NCI-H774 (cell line): ENCODE measurements around the gene LZTS2.

Source experiments
- DNase-seq: peaks from one replicate; lab custom pipeline; 2025; lab: John Stamatoyannopoulos, UW

LZTS2 gene

GRCh38 chr10:100998991-100999741 lies 442 bp upstream of the LZTS2 start:
- DNase-seq, result peak; percentile 12

DNA sequence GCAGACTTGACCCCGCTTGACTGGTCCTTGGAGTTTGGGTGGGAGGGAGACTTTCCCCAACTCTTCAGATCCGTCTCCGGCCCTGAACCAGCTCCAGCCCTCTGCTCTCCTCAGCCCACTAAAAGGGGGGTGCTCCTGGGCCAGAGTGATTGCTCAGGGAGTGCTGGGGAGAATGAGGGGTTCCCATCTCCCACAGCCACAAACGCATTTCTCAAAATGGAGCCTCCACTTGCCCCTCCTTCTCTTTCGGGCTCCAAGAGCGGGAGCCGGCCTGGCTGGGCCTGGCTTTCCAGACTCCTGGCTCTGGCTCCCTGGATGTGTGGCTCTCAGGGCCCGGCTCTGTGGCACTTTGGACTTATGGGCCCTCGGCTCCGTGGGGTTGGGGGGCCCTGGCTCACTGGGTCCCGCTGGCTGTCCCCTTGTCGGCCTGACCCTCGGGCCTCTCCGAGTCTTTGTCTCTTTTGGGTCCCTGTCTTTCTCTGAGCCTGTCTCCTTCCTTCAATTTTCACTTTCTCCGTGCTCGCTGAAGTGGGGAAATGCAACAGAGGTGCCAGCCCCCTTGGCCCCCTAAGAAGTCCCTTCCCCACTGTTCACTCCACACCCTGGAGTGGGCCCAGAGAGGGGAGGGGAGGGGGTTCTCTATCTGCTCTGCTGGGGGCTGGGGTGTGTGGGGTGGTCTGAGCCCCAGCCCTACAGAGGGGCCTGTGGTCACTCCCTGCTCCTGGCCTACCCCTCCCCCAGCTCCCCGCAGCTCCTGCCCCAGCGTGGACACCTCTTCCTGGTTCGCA lies 713 bp downstream of the LZTS2 start:
- DNase-seq, result no peak

GRCh38 chr10:101000915-101001658 lies 1.5 kb downstream of the LZTS2 start:
- DNase-seq, result no peak

- no peak for DNase-seq
Observed at GRCh38 chr10:101001659-101002035, 2.0 kb downstream of the LZTS2 start.

DNA sequence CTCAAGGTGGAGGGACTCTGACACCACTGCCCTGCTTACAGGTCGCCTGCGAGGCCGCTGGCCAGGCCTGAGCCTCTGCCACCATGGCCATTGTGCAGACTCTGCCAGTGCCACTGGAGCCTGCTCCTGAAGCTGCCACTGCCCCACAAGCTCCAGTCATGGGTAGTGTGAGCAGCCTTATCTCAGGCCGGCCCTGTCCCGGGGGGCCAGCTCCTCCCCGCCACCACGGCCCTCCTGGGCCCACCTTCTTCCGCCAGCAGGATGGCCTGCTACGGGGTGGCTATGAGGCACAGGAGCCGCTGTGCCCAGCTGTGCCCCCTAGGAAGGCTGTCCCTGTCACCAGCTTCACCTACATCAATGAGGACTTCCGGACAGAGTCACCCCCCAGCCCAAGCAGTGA lies 2.8 kb downstream of the LZTS2 start:
- DNase-seq, result no peak

GRCh38 chr10:101003639-101004206 lies 4.1 kb downstream of the LZTS2 start:
- no peak for DNase-seq

- no peak for DNase-seq
Observed at GRCh38 chr10:101005361-101005760, 5.8 kb downstream of the LZTS2 start.

DNA sequence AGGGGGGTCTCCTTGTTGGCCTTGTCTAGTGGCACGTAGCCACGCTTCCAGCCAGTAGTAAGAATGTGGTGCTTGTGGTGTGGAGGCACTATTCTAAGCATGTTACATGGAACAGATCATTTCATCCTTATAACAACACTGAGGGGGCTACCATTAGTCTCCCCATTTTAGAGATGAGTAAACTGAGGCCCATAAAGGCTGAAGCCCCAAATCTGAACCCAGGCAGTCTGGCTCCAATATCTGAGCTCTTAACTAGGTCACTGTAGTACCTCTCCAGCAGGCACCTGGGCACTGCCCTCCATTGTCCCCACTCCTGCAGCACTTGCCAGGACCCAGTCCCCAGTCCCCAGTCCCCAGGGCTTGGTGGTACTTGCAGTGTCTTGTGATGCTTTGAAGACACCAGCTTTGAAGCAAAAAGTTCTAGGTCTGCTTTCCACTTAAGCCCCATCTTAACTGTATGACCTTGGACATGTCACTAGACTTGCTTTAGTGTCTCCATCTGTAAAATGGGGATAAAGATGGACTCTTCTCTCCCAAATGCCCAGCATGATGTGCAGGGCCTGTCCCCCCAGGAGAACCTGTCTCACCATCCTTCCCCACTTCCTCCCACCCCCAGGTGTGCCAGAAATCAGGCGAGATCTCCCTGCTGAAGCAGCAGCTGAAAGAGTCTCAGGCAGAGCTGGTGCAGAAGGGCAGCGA lies 6.4 kb downstream of the LZTS2 start:
- DNase-seq, result no peak

DNA sequence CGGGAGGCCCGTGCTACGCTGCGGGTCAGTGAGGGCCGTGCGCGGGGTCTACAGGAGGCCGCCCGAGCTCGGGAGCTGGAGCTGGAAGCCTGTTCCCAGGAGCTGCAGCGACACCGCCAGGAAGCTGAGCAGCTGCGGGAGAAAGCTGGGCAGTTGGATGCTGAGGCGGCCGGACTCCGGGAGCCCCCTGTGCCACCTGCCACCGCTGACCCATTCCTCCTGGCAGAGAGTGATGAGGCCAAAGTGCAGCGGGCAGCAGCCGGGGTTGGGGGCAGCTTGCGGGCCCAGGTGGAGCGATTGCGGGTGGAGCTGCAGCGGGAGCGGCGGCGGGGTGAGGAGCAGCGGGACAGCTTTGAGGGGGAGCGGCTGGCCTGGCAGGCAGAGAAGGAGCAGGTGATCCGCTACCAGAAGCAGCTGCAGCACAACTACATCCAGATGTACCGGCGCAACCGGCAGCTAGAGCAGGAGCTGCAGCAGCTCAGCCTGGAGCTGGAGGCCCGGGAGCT lies 7.0 kb downstream of the LZTS2 start:
- DNase-seq, result no peak

DNA sequence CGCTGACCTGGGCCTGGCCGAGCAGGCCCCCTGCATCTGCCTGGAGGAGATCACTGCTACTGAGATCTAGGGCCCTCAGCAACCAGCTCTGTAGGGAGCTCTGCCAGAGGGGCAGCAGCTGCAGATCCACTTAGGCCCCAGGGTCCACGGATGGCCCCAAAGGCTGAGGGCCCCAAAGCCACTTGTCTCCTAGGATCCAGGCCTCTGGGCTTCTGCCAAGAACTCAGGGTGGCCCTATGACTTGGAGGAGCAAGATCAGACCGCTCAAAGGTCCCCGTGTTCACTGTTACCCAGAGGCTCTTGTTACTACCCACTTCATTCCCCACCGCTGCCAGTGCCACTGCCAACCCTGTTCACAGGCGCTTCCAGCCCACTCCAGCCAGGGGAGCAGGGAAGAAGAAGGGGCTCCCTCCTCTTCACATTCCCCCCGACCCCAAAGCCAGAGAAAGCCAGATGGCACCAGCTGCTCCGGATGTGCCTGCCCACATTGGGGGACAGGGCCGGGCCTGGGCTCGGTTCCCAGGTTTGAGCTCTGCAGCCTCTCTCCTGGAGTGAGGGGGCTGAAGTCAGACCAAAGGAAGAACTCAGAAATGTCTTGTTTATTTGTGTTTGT lies 7.6 kb downstream of the LZTS2 start:
- no peak for DNase-seq

DNA sequence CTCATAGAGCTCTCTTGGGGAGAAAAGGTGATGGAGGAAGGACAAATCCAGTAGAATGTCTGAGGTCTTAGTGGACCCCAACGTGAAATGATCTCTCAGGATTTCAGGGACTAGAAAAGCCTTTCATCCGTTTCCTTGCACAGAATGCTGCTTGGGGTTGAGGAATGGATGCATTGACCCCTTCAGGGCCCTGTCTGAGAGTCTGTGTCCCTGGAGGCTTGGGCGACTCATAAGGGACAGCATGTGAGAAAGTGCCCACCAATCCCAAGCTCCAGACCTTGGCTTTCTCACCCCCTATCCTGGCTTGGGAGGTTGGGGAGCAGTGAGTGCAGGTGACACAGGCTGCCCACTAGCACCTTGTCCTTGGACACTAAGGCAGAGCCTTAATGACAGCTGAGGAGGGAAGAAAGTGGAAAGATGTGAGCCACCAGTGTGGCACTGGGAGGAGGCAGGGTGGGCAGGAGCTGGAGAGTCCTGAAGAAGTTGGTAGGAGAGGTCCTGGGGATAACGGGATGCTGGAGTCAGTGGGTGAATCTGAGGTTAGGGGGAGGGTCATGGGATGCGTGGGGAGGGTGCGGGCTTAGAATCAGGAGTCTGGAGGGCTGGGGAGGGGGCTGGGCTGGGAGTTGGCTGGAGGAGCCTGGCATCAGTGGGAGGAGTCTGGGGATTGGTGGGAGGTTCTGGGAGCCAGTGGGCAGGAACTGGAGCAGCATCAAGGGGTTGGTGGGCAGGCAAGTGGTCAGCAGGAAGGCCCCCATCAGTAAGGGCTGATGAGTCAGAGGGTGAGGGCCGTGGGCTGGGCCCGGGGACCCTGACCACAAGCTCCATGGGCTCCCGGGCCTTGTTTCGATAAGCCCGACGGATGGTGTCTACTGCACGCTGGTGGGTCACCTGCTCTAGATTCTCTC lies 8.6 kb downstream of the LZTS2 start:
- DNase-seq, result no peak

- DNase-seq, result no peak
Observed at GRCh38 chr10:101008823-101009423, 9.3 kb downstream of the LZTS2 start.

- no peak for DNase-seq
Observed at GRCh38 chr10:101010329-101010728, 10.7 kb downstream of the LZTS2 start.

GRCh38 chr10:101011517-101012423 lies 12.2 kb downstream of the LZTS2 start:
- DNase-seq, result no peak

DNA sequence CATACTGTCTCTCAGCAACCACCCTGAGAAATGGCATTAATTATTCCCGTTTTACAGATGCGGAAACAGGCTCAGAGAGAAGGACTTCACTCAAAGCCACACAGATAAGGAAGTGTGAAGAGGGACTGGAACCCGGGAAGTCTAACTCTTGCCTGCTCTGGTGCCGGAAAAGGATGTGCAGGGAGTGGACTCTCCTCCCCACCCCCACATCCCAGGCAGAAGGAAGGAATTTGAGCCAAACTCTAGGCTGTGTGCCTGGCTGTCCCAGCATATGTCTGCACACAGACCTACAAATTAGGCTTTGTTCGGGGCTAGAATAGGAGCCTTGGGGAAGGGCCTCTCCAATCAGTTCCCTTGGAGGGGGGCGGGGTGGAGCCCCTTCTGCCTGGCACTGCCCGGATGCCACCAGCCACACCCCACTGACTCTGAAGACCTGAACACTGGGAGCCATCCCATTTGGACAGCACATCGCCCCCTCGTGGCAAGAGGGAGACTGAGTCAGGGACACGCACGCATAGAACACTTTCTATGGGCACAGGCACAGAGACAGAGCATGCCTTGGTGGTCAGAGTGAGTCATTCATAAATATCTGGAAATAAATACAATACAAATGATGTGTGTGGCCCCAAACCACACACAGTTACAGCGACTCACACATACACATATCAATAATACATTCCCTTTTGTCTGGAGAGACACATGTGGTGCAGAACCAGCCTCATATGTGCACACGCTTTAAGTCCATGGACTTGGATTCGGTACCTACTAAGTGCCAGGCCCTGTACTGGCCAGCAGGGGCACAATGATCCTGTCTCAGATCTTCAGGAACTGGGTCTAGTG lies 13.1 kb downstream of the LZTS2 start:
- DNase-seq, result peak; percentile 16

GRCh38 chr10:101013365-101013825 lies 13.8 kb downstream of the LZTS2 start:
- DNase-seq, result no peak

- no peak for DNase-seq
Observed at GRCh38 chr10:101014230-101014884, 14.7 kb downstream of the LZTS2 start.
